Spleen (tissue), 7 donors: ENCODE measurements around the gene IGSF22.

ENCODE experiments used
- CTCF ChIP-seq, 11 experiments: fragments of 200-600 bp in 7 of 11; fragments of 450-650 bp in 4 of 11; sonication (generic) in 4 of 11; IDR thresholded peaks in 8 of 11; conservative IDR thresholded peaks in 3 of 11; 1 replicate in 7 of 11; 2 replicates in 4 of 11; pipeline versions ENCODE4 v1.4.0 to v1.8.0; 2016 to 2021; ENCODE audit warnings: antibody characterized with exemption in 11 of 11, inconsistent platforms in 4 of 11, mild to moderate bottlenecking in 1 of 11
- POLR2A ChIP-seq, 3 donors: fragments of 450-650 bp; IDR thresholded peaks; one replicate each; pipeline ENCODE4 v1.5.1; 2017; ENCODE audit warnings: antibody characterized with exemption in 3 of 3, mild to moderate bottlenecking in 1 of 3
- donor health status: DM: no; HTN: no; CAD: no; lungs with moderate emphysema.
- donor health status: DM: no; HTN: no; CAD: no.
- donor health status: DM: no; HTN: no; CAD: no.

DNA sequence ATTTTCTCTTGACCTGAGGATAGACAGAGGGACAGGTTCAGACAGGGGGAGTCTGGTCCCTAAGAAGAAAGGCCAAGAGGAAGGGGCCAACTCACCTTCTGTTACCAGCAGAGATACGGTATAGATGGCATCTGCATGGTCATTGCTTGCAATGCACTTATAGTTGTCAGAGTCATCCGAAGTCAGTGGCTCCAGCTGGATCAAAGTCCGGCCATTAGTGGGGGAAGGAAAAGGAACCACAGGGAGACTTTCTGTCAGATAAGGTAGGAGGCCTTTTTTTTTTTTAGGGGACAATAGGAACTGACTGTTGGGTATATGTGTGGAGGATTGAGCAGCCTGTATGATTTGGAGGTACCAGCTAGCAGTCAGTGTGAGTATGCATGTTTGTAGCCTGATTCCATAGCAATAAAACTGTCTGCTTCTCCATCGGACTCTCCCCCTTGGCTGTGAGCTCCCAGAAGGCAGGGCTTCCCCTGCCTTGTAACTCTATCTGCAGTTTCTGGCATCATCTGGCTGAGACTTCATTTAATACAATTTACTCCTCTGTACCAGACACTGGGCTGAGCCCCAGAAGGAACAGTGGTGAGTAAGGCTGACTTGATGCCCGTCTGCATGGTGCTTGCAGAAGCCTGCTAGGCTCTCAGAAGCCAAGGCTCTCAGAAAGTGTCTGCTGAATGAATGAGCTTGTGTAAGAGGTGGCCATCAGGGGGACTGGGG is 5.7 kb downstream of the IGSF22 start:
- TF ChIP-seq CTCF (IDR thresholded peaks at IDR 0.05 in 8 of 11, conservative IDR thresholded peaks at IDR 0.05 in 3 of 11) (no peak), POLR2A (IDR thresholded peaks at IDR 0.05) (no peak)
